Fibroblast of skin of left quadriceps (primary cell): Measurements from ENCODE around the gene NFKB1.

Experiments
- DNase-seq, 2 experiments: peaks; one replicate each; pipeline ENCODE4 v3.0.0-alpha.2; 2013; ENCODE audit warnings: low read depth in 2 of 2

The NFKB1 gene

GRCh38 chr4:102500352-102500695 lies 835 bp upstream of the NFKB1 start:
- no peak for DNase-seq

DNA sequence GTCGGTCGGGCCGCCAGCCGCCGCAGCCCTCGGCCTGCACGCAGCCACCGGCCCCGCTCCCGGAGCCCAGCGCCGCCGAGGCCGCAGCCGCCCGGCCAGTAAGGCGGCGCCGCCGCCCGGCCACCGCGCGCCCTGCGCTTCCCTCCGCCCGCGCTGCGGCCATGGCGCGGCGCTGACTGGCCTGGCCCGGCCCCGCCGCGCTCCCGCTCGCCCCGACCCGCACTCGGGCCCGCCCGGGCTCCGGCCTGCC lies 213 bp downstream of the NFKB1 start:
- peak in 1 of 2 experiments; percentile 14 for DNase-seq

- no peak for DNase-seq
Observed at GRCh38 chr4:102502543-102502818, 1.3 kb downstream of the NFKB1 start.

GRCh38 chr4:102503301-102503746 lies 2.2 kb downstream of the NFKB1 start:
- no peak for DNase-seq

GRCh38 chr4:102503831-102504786 lies 3.0 kb downstream of the NFKB1 start:
- DNase-seq: no peak

- no peak for DNase-seq
Observed at GRCh38 chr4:102504941-102505340, 3.8 kb downstream of the NFKB1 start.

DNA sequence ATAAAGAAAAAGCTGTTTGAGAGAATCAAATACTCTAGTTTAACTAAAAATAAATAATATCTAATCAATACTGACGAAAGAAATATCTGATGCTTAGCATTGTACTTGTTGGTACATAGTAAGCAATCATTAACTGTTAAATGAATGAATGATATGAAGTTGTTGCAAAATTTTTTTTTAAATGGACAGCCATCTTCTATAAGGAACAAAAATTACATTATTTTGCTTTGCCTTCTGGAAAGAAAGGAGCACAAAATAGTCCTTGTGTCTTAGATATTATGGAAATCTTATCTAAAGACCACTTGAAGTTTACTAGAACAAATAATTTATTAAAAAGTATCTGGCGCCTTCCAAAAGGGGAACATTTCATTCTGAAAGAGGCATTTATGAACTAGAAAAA lies 4.5 kb downstream of the NFKB1 start:
- DNase-seq: no peak

DNA sequence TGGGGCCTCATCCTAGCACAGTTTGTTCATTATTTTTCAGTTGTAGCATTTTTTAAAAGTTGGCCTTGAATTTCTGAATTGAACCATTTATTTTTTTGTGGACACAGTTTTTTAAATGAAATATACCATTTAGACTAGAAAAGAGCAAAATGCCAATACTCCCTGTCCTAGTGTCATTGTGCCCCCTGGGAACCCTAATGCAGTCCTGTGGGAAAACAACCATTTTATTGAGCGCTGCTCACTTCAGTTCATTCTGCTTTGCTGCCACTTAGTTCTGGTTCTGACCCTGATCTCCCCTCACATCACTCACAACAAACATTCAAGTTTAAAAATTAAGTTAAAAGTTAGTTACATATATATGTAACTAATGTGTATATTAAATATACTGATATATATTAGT lies 5.4 kb downstream of the NFKB1 start:
- DNase-seq: no peak

DNA sequence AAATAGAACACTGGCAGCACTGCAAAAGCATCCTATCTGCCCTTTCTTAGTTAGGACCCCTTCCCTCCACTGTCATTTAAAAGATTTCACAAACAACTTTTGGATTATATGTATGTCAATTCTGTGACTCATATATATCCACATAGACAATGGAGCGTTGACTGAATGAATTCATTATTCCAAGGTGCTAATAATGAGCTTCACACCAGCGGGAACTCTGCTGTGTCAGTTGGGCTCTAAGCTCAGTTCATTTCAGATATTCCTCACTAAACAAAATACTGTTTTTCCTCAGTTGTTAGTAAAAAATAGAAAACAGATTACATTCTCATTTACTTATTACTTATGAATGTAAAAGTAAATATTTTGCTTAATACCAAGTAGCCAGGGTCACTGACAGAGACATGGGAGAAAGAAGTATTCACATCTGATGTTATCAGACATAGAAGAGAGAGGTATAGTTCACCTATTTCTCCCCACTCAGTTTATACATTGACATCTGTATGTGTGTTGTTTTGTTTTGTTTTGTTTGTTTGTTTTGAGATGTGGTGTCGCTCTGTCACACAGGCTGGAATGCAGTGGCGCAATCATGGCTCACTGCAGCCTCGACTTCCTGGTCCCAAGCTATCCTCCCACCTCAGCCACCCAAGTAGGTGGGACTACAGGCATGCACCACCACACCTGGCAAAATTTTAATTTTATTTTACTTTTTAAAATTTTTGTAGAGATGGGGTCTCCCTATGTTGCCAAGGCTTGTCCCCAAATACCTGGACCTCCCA lies 10.9 kb downstream of the NFKB1 start:
- no peak for DNase-seq

GRCh38 chr4:102514298-102514964 lies 13.3 kb downstream of the NFKB1 start:
- DNase-seq: no peak

GRCh38 chr4:102517753-102518152 lies 16.6 kb downstream of the NFKB1 start:
- DNase-seq: no peak

DNA sequence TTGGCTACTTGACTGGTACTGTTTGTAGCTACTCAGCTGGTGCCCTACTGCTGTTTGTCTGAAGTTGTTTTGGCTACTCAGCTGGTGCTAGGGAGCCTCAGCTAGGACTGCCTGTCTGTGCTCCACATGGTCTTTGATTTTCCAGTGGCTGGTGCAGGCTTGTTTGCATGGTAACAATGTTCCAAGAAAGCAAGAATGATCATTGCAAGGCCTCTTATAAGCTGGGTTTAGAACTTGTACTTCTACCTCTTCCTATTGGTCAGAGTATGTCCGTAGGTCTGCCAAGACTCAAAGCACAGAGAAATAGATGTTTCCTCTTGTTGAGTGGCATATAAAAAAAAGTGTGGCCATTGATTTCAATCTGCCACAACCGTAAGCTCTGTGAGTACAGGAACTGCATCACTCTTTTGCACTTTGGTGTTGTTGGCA lies 17.6 kb downstream of the NFKB1 start:
- no peak for DNase-seq

DNA sequence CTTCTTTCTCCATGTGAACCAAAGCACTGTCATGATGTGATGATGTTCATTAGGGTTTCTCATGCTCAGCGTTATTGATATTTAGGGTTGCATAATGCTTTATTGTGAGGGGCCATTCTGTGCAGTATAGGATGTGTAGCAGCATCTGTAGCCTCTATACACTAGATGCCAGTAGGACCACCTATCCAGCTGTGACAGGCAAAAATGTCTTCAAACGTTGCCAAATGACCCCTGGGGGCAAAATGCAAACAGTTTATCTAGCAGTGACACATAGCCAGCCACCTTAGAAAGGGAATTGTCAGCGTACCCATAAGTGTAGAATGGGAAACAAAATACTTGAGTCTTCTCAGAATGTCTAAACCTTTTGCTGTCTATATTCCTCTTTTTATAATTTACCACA lies 18.8 kb downstream of the NFKB1 start:
- DNase-seq: no peak

DNA sequence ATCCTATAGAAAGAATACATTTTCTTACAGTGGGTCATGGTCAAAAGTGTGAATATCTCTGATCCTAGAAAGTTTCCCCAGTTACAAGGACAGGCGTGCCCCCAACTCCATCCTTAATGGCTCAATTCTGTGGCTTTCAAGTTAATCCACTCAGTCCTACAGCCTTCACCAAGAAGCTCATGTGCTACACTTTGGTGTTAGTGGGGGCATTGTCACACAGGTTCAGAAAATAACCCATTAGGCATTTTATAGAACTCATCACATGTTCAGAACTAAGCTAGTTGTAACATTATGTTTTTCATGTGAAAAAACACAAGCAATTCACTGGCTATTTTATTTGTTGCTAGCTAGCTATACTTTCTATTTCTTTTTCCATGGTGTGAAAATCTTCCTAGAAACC lies 20.4 kb downstream of the NFKB1 start:
- no peak for DNase-seq

DNA sequence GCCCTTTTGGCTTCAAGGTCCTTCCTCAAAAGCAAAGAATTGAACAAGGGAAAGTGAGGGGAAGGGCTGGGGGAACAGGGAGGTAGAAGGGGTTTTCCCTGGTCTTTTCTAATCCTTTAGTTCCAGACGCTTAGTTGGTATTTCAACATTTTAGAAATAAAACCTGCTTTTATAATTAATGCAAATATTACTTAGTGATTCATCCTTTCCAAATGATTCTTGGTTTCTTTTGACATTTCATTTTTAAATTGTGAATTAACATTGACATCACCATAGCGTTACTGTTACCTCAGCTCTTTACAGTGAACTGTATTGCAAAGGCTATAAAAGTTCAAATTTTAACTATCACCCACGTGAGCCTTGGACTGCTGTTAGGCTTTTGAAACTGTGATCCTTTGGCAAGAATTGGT lies 20.9 kb downstream of the NFKB1 start:
- DNase-seq: no peak

DNA sequence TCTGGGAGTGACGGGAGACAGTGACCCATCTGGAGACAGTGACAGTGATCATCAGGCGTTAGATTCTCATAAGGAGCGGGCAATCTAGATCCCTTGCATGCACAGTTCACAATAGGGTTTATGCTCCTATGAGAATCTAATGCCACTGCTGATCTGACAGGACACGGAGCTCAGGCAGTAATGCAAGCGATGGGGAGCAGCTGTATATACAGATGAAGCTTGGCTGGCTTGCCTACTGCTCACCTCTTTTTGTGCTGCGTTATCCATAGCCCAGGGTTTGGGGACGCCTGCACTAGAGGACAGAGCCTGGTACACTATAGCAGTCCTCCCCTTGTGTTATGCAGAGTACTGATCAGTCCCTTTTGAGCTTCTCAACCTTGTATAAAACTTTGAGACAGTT lies 23.5 kb downstream of the NFKB1 start:
- DNase-seq: no peak

DNA sequence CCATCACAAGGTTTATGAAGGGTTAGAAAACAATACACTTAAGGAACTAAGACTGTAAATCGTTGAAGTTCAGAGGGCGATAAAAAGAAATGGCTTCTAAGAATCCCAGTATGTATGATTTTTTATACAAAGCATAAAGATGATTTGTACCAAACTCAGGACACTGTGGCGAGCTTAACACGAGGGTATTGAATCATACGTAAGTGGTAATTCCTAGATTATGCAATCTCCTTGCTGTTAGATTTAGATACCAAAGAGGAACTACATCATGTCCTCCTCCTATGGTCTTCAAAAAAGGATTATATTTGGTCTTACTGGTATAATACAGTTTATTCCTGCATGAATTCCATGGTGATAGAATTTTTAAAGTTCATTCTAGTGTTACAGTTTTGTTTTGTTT lies 23.9 kb downstream of the NFKB1 start:
- peak in 1 of 2 experiments; percentile 3 for DNase-seq

- DNase-seq: no peak
Observed at GRCh38 chr4:102525504-102525903, 24.3 kb downstream of the NFKB1 start.

DNA sequence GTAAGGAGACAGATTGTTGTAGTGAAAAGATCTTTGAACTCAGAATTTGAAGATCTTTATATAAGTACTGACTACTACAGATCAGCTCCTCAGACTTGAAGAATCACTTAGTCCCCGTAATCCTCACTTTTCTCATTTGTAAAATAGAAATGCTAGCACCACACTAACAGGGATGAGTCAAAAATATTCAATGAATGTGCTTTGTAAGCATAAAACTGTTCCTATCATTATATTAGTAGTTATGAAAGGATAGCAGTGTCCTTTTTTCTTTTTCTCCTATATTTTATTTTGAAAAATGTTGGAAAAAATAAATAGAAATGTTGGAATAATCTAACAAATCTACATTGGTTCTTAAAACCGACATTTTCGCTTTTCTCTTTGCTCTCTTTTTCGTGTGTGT lies 25.4 kb downstream of the NFKB1 start:
- DNase-seq: no peak

DNA sequence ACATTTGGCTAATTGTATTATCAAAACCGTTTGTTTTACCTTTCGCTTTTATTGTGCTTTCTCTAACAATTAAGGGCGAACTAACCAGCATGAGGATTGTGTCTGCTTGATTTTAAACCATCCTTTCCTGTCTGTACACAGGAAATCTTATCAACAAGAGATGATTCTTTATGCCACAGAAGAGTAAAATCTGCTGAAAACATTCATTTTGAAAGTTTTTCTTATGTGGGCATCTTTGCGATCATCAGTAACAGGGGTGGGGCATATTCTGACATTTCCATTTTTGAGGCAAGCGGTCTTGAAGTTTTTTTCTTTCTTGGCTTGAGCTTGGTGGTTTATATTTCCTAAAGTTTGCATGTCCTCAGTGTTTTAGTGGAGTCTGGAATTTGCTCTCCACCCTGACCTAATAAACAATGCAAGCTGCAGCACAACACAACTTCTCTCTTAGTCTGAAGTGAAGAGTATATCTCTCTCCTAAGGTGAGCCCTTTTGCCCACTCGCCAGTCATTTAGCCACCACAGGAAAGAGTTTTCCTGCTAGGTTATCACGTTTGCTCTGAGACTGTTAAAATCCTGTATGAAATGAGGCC lies 26.6 kb downstream of the NFKB1 start:
- DNase-seq: no peak

GRCh38 chr4:102529977-102530376 lies 28.8 kb downstream of the NFKB1 start:
- DNase-seq: no peak

- no peak for DNase-seq
Observed at GRCh38 chr4:102530986-102531385, 29.8 kb downstream of the NFKB1 start.

DNA sequence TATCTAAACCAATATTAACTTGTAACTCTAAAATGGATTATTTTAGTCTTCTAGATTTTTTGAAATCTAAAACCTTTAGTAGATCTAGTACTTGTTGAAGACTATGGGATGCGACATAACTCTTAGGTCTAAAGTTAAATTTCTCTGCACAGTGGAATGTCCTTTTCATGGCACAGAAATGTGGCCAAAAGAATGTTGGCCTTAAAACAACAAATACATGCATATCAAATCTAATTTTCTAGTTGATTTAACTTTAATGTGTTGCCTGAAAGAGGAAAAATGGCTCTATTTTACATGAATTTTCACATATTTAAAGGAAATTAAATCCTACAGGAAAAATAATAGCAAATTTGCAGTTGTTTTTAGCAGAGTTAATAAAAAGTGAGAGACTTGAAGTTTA lies 30.3 kb downstream of the NFKB1 start:
- no peak for DNase-seq
